ENCODE data around the gene SUPV3L1.

The SUPV3L1 gene

GRCh38 chr10:69179089-69179742, 818 bp upstream of the SUPV3L1 start:
- TF ChIP-seq, protein P1, sequence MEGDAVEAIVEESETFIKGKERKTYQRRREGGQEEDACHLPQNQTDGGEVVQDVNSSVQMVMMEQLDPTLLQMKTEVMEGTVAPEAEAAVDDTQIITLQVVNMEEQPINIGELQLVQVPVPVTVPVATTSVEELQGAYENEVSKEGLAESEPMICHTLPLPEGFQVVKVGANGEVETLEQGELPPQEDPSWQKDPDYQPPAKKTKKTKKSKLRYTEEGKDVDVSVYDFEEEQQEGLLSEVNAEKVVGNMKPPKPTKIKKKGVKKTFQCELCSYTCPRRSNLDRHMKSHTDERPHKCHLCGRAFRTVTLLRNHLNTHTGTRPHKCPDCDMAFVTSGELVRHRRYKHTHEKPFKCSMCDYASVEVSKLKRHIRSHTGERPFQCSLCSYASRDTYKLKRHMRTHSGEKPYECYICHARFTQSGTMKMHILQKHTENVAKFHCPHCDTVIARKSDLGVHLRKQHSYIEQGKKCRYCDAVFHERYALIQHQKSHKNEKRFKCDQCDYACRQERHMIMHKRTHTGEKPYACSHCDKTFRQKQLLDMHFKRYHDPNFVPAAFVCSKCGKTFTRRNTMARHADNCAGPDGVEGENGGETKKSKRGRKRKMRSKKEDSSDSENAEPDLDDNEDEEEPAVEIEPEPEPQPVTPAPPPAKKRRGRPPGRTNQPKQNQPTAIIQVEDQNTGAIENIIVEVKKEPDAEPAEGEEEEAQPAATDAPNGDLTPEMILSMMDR (IDR thresholded peaks at IDR 0.05) = no peak

- TF ChIP-seq, protein P1 (IDR thresholded peaks at IDR 0.05) = no peak
Observed at GRCh38 chr10:69180525-69181204, 631 bp downstream of the SUPV3L1 start.

DNA sequence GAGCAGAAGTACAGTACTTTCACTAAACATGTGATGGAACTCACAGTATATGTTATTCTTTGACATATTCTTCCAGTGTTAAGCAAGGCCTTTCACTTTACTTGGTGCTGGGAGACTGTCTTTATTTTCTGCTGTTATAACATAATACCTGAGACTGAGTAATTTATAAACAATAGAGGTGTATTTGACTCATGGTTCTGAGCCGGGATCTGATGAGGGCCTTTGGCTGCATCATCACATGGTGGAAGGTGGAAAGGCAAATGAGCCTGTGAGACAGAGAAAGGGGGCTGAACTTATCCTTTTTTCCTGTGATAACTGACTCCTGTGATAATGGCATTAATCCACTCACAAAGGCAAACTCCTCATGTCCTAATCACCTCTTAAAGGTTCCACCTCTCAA, 1.4 kb downstream of the SUPV3L1 start:
- TF ChIP-seq, protein P1 (IDR thresholded peaks at IDR 0.05) = no peak

DNA sequence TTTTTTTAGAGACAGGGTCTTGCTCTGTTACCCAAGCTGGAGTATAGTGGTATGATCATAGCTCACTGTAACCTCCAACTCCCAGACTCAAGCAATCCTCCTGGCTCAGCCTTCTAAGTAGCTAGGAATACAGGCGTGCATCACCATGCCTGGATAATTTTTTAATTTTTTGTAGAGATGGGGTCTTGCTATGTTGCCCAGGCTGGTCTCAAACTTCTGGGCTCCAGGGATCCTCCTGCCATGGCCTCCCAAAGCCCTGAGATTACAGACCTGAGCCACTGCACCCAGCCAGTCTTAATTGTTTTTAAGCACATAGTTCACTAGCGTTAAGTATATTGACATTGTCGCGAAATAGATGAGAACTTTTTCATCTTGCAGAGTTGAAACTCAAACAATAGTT, 2.0 kb downstream of the SUPV3L1 start:
- TF ChIP-seq, protein P1 (IDR thresholded peaks at IDR 0.05) = no peak

DNA sequence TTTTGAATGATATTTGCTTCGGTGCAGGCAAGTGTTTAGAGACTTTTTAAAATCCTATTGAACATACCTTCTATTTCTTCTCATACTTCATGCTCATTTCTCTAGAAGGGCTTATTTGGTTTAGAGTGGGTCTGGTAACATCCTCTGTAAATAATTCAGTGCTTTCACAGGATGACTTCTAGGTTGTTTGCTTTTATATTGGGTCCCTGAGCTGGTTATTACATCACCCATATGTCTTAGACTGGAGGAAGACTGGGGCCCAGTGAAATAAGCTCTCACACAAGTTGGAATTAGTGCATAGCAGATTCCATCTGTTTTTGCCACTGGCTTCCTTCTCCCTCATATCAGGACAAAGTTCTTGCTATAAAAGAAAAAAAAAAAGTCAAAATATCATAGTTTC, 6.5 kb downstream of the SUPV3L1 start:
- TF ChIP-seq, protein P1 (IDR thresholded peaks at IDR 0.05) = no peak

- TF ChIP-seq, protein P1 (IDR thresholded peaks at IDR 0.05) = no peak
Observed at GRCh38 chr10:69201045-69201444, 21.0 kb downstream of the SUPV3L1 start.

GRCh38 chr10:69202332-69202731, 22.3 kb downstream of the SUPV3L1 start:
- TF ChIP-seq, protein P1 (IDR thresholded peaks at IDR 0.05) = no peak
